A673 (cell line): ENCODE results near the gene PRELID2. TPM values are rescaled to one million over a fixed set of nuclear protein-coding genes. Genes with fewer than 3 reads are reported as not detected.
A peak's percentile ranks its signal among the peaks of the same experiment; 100 is the strongest.

Experiments used
- BruUV-seq: library from RNA; stranded (reverse); fragments of 400-500 nt; replicated peaks from 2 replicates; lab custom pipeline; 2021; lab: Mats Ljungman, UMichigan
- CTCF ChIA-PET: fragments of 300-600 bp; sonication (Branson Sonifier 250); formaldehyde crosslinking; loops from one replicate; lab custom pipeline; 2022; ENCODE audit warnings: antibody characterized with exemption; lab: Charles Lee
- POLR2A ChIA-PET: fragments of 300-600 bp; sonication (Branson Sonifier 250); formaldehyde crosslinking; loops from one replicate; lab custom pipeline; 2022; ENCODE audit warnings: antibody characterized with exemption; ENCODE audit not compliant: low non-redundant PET; lab: Charles Lee
- DNase-seq: peaks from one replicate; pipeline ENCODE4 v3.0.0-alpha.2; 2015; ENCODE audit warnings: low spot score
- H3K27ac ChIP-seq: fragments of 200-600 bp; sonication (generic); 2 replicates; pipeline ENCODE4 v1.5.1; 2016; ENCODE audit warnings: mixed run types, low read depth, mild to moderate bottlenecking, mixed read lengths, antibody characterized with exemption, low read length; ENCODE audit not compliant: poor library complexity, severe bottlenecking
- H3K27me3 ChIP-seq: fragments of 200-600 bp; sonication (generic); replicated peaks from 2 replicates; pipeline ENCODE4 v1.6.1; 2017; ENCODE audit warnings: mixed run types, low read depth, mild to moderate bottlenecking, mixed read lengths, antibody characterized with exemption, low read length; ENCODE audit not compliant: insufficient read depth, poor library complexity
- H3K36me3 ChIP-seq: fragments of 200-600 bp; sonication (generic); 2 replicates; pipeline ENCODE4 v1.6.1; 2016; ENCODE audit warnings: mixed run types, mild to moderate bottlenecking, mixed read lengths, antibody characterized with exemption, low read length; ENCODE audit not compliant: insufficient read depth, poor library complexity, severe bottlenecking
- H3K4me1 ChIP-seq: fragments of 200-600 bp; sonication (generic); 2 replicates; pipeline ENCODE4 v1.6.1; 2017; ENCODE audit warnings: mixed run types, mild to moderate bottlenecking, mixed read lengths, antibody characterized with exemption, low read length; ENCODE audit not compliant: insufficient read depth, poor library complexity, severe bottlenecking
- H3K4me3 ChIP-seq: fragments of 200-600 bp; sonication (generic); 2 replicates; pipeline ENCODE4 v1.5.1; 2016; ENCODE audit warnings: low read depth, mixed run types, mild to moderate bottlenecking, mixed read lengths, low read length; ENCODE audit not compliant: poor library complexity, severe bottlenecking
- H3K9me3 ChIP-seq: fragments of 200-600 bp; sonication (generic); 2 replicates; pipeline ENCODE4 v1.6.1; 2016; ENCODE audit warnings: mixed run types, low read depth, mild to moderate bottlenecking, mixed read lengths, antibody characterized with exemption, low read length; ENCODE audit not compliant: poor library complexity, severe bottlenecking
- EZH2 ChIP-seq: fragments of 200-600 bp; sonication (generic); IDR thresholded peaks from 2 replicates; pipeline ENCODE4 v1.6.1; 2017; ENCODE audit warnings: borderline replicate concordance, low read depth, mild to moderate bottlenecking, mixed read lengths, antibody characterized with exemption, low read length; ENCODE audit not compliant: poor library complexity, severe bottlenecking
- intact Hi-C: fragments of 100-400 bp; cut with micrococcal nuclease; formaldehyde crosslinking; loops from one replicate; pipeline ENCODE4 v1.10.0; 2022; ENCODE audit not compliant: unreplicated experiment
- total RNA-seq: library from RNA; stranded (reverse); gene quantifications from 2 replicates; pipeline ENCODE4 v1.2.3, GENCODE V29; 2021
- TF ChIP-seq, protein P1 (sequence below): fragments of 300-800, 200-600 bp; sonication (generic); conservative IDR thresholded peaks from 2 replicates; pipeline ENCODE4 v1.5.1; 2017; ENCODE audit warnings: low read depth, mild to moderate bottlenecking, antibody characterized with exemption, low read length, moderate library complexity, mixed read lengths

The PRELID2 gene
- total RNA-seq, 1 experiment from 2014 or later: 50.2 TPM

DNA sequence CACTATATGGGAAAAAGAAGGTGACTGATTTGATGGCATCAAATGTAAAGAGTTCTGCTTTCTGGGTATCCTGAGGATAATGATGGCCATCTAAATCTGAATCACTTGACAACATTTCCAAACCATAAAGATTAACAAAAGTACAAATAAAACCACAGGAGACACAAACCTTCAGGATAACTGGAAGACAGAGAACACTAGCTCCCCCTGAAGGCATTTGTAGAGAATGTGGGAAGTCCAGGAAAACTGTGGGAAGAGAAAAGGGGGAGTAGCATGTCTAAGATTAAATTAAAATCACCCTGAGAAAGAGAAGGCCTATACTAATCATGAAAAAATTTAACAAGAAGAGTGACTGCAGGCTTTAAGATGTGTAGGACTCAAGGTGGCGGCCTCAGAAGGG, 116.2 kb downstream of the PRELID2 start:
- Histone ChIP-seq H3K36me3 (no peaks in the 10 kb centered on the region), H3K27me3 (no peaks in the 10 kb centered on the region), H3K4me3 (no peak overlapping the region), H3K4me1 (peaks cover 22% of the 10 kb centered on the region), H3K9me3 (no peaks in the 10 kb centered on the region), H3K27ac (no peak overlapping the region)
- DNase-seq: peak; percentile 66
- intact Hi-C loops: no loop called here
- no peak for TF ChIP-seq EZH2
- TF ChIP-seq, protein P1, sequence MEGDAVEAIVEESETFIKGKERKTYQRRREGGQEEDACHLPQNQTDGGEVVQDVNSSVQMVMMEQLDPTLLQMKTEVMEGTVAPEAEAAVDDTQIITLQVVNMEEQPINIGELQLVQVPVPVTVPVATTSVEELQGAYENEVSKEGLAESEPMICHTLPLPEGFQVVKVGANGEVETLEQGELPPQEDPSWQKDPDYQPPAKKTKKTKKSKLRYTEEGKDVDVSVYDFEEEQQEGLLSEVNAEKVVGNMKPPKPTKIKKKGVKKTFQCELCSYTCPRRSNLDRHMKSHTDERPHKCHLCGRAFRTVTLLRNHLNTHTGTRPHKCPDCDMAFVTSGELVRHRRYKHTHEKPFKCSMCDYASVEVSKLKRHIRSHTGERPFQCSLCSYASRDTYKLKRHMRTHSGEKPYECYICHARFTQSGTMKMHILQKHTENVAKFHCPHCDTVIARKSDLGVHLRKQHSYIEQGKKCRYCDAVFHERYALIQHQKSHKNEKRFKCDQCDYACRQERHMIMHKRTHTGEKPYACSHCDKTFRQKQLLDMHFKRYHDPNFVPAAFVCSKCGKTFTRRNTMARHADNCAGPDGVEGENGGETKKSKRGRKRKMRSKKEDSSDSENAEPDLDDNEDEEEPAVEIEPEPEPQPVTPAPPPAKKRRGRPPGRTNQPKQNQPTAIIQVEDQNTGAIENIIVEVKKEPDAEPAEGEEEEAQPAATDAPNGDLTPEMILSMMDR: peak; percentile 72
- ChIA-PET POLR2A (no interaction called here), CTCF (interaction anchor here (0.7 kb wide), 1 partner anchor 35 kb away, joined by 3 read pairs; no protein-coding TSS in a partner anchor)
- no TSS peak for BruUV-seq

DNA sequence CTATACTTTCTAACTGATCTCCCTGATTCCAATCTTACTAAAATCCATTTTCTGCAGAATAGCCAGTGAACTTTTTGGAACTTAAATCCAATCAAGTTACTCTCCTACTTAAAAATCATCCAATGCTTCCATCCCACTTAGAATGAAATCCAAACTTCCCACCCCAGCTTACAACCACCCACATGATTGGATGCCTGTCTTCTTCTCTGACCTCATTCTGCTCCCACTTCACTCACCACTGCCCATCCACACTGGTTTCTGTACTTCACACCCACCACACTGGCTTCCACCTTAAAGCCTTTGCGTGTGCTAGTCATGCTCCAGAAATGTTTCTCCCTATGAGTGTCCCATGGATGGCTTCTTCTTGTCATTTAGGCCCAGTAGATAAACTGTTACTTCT, 119.7 kb downstream of the PRELID2 start:
- TF ChIP-seq EZH2: no peak
- TF ChIP-seq, protein P1: no peak
- no peaks in the 10 kb centered on the region for H3K27me3 ChIP-seq
- DNase-seq: no peak
- H3K4me3 ChIP-seq: no peak overlapping the region
- intact Hi-C loops: no loop called here
- ChIA-PET CTCF (no interaction called here), POLR2A (no interaction called here)
- BruUV-seq: no TSS peak
- H3K9me3 ChIP-seq: no peaks in the 10 kb centered on the region
- H3K27ac ChIP-seq: no peak overlapping the region
- no peaks in the 10 kb centered on the region for H3K36me3 ChIP-seq
- H3K4me1 ChIP-seq: peaks cover 8% of the 10 kb centered on the region

DNA sequence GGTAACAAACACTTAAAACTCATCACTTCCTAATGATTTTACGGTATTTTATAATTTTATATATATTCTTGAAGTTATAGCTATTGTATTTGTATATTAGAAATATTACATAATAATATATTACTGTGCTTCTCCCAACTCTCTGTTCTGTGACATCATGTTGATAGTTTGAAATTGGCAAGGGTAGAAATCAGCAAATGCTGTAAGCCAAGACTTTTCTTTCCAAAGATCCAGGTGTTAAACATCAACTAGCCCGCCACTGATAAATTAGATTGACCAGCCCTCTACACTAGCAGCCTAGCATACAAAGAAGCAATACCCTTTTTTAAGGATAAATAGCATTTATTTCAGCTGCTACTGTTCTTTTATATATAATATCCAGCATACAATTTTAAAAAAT, 122.9 kb downstream of the PRELID2 start:
- Histone ChIP-seq H3K27ac (no peak overlapping the region), H3K36me3 (no peaks in the 10 kb centered on the region), H3K4me1 (peaks cover 7% of the 10 kb centered on the region), H3K4me3 (no peak overlapping the region), H3K9me3 (no peaks in the 10 kb centered on the region), H3K27me3 (no peaks in the 10 kb centered on the region)
- intact Hi-C loops: no loop called here
- no TSS peak for BruUV-seq
- TF ChIP-seq EZH2: no peak
- TF ChIP-seq, protein P1: no peak
- ChIA-PET POLR2A (no interaction called here), CTCF (no interaction called here)
- no peak for DNase-seq
